ENCODE data around the gene ABCD1.
"Not testable (repeated sequence)": the region's sequence is repeated elsewhere in the genome, so short reads cannot be mapped to it uniquely, and the experiment has no call there.

The ABCD1 gene

GRCh38 chrX:153693216-153694086 is 31.2 kb upstream of the ABCD1 start:
- Histone ChIP-seq H3K4me3 (no peak overlapping the region), H3K9ac (no peak overlapping the region), H3K27ac (no peak overlapping the region), H3K36me3 (peaks cover 26% of the 10 kb centered on the region), H4K20me1 (peaks cover 69% of the 10 kb centered on the region), H3K4me1 (peaks cover 30% of the 10 kb centered on the region), H3K9me3 (peaks cover 16% of the 10 kb centered on the region), H3K27me3 (peaks cover 36% of the 10 kb centered on the region), H3K4me2 (peak overlapping the region; percentile 49; the same call in 1 of the 2 replicates)
- TF ChIP-seq Cebpa-rat (IDR thresholded peaks at IDR 0.05): no peak

GRCh38 chrX:153694256-153694655 is 30.4 kb upstream of the ABCD1 start:
- H3K27ac ChIP-seq, H3K9ac ChIP-seq, H3K4me2 ChIP-seq, H3K4me3 ChIP-seq: not testable (repeated sequence)
- Histone ChIP-seq H3K9me3 (peaks cover 16% of the 10 kb centered on the region), H3K4me1 (peaks cover 30% of the 10 kb centered on the region), H3K27me3 (peaks cover 39% of the 10 kb centered on the region), H4K20me1 (peaks cover 77% of the 10 kb centered on the region), H3K36me3 (peaks cover 34% of the 10 kb centered on the region)

DNA sequence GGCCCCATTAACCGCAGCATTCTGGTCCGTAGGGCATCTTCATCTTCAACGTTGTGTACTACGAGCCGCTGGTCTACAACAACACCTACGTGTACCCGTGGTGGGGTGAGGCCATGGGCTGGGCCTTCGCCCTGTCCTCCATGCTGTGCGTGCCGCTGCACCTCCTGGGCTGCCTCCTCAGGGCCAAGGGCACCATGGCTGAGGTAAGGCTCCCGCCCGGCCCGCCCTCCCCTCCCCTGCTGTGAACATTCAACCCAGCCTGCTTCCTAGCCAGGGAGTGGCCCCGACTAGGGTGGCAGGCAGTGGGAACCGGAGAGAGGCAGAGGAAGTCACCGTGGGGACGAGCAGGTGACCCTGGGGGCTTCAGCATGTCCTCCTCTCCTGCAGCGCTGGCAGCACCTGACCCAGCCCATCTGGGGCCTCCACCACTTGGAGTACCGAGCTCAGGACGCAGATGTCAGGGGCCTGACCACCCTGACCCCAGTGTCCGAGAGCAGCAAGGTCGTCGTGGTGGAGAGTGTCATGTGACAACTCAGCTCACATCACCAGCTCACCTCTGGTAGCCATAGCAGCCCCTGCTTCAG is 29.9 kb upstream of the ABCD1 start:
- Histone ChIP-seq H4K20me1 (peaks cover 78% of the 10 kb centered on the region), H3K4me1 (peaks cover 29% of the 10 kb centered on the region), H3K36me3 (peaks cover 39% of the 10 kb centered on the region), H3K9ac (no peak overlapping the region), H3K9me3 (peaks cover 12% of the 10 kb centered on the region), H3K4me2 (no peak overlapping the region), H3K27me3 (peaks cover 40% of the 10 kb centered on the region), H3K27ac (no peak overlapping the region), H3K4me3 (no peak overlapping the region)
- TF ChIP-seq Cebpa-rat (IDR thresholded peaks at IDR 0.05): no peak

- peaks cover 33% of the 10 kb centered on the region for H3K4me1 ChIP-seq
- no peak for TF ChIP-seq Cebpa-rat (IDR thresholded peaks at IDR 0.05)
- H3K9me3 ChIP-seq: no peaks in the 10 kb centered on the region
- peaks cover 83% of the 10 kb centered on the region for H4K20me1 ChIP-seq
- H3K9ac ChIP-seq: no peak overlapping the region
- no peak overlapping the region for H3K4me2 ChIP-seq
- H3K27me3 ChIP-seq: peaks cover 49% of the 10 kb centered on the region
- H3K27ac ChIP-seq: no peak overlapping the region
- peaks cover 50% of the 10 kb centered on the region for H3K36me3 ChIP-seq
- no peak overlapping the region for H3K4me3 ChIP-seq
Measured at GRCh38 chrX:153696100-153696499, 28.6 kb upstream of the ABCD1 start.

GRCh38 chrX:153696538-153696937 is 28.1 kb upstream of the ABCD1 start:
- not testable (repeated sequence) for H3K9me3 ChIP-seq, H3K4me2 ChIP-seq, H3K4me3 ChIP-seq, H3K9ac ChIP-seq, H3K27ac ChIP-seq
- Histone ChIP-seq H3K4me1 (peaks cover 37% of the 10 kb centered on the region), H3K36me3 (peaks cover 54% of the 10 kb centered on the region), H3K27me3 (peaks cover 53% of the 10 kb centered on the region), H4K20me1 (peaks cover 83% of the 10 kb centered on the region)

DNA sequence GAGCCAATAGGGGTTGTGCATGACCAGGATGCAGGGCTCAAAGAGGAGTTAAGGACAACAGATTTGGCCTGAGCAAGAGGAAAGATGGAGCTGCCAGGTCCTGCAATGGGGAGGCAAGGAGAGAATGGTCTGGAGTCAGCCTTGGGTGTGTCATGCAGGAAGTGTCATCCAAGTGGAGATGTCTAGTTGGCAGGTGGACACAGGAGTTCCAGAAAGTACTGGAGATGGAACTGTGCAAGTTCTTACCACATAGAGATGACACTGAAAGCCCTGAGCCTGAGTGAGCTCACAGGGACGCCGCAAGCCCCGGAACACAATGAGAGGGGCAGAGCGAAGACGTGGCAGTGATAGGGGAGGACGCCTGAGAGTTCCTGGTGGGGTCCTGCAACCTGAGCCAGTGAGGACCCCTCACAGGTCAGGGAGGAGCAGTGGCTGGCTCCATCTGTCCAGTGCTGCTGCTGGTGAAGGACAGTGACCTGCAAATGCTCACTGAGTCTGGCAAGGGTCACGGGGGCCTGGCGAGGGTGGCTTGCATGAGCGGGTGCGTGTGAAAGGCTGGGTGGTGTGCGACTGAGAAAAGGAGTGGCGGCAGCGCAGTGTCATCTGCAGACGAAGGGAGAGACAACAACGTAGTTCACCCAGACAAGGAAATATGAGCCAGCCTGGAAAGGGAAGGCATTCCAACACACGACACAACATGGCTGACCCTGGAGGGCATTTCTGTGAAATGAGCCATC is 27.5 kb upstream of the ABCD1 start:
- not testable (repeated sequence) for H3K9ac ChIP-seq, H3K4me3 ChIP-seq, H3K9me3 ChIP-seq, H3K27ac ChIP-seq, H3K4me2 ChIP-seq
- H4K20me1 ChIP-seq: peaks cover 83% of the 10 kb centered on the region
- peaks cover 59% of the 10 kb centered on the region for H3K36me3 ChIP-seq
- peaks cover 59% of the 10 kb centered on the region for H3K27me3 ChIP-seq
- peaks cover 34% of the 10 kb centered on the region for H3K4me1 ChIP-seq

DNA sequence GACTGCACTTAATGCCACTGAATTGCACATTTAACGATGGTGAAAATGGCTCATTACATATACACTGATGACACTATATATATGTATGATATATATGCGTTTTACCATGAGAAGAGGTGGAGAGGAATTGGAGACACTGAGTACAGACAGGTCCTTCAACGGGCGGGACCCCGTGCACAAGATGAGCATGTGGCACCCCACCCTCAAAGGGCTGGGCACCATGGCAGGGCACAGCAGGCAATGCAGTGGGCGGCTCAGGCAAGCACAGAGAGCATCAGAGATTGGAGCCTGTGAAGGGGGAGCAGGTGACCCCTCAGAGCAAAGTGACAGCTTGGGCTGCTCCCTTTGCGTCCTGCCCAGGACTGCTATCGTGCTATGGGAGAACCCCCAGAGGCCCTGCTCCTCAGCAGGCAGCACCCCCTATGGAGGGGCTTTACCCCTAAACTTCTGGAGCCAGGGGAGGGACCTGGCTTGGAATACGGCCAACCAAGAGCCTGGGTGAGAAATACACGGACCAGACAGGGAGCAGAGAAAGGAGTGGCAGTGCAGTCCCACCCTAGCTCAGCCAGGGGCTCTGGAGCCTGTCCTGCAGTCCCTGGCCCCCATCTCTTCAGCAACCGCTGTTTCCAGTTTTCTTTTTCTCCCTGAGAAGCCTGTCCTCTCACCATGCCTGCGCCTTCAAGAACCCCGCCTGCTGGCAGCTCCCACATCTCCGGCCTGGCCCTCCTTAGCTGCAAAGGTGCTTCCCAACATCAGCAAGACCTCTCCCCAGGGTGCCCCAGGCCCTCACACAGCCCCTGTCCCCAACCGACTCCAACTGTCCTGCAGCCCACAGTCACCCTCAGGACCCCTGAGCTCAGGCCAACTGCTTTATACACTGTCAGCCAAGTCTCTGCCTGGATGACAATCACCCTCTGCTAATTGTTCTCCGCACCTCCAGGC is 26.5 kb upstream of the ABCD1 start:
- H4K20me1 ChIP-seq: peaks cover 83% of the 10 kb centered on the region
- H3K4me1 ChIP-seq: peaks cover 23% of the 10 kb centered on the region
- H3K27ac ChIP-seq: no peak overlapping the region
- peaks cover 70% of the 10 kb centered on the region for H3K27me3 ChIP-seq
- H3K9me3 ChIP-seq: no peaks in the 10 kb centered on the region
- peaks cover 70% of the 10 kb centered on the region for H3K36me3 ChIP-seq
- TF ChIP-seq Cebpa-rat (IDR thresholded peaks at IDR 0.05): no peak
- H3K9ac ChIP-seq: no peak overlapping the region
- H3K4me2 ChIP-seq: no peak overlapping the region
- no peak overlapping the region for H3K4me3 ChIP-seq

- H3K9ac ChIP-seq, H3K4me2 ChIP-seq, H3K4me3 ChIP-seq, H3K9me3 ChIP-seq, H3K27ac ChIP-seq: not testable (repeated sequence)
- H3K27me3 ChIP-seq: peaks cover 81% of the 10 kb centered on the region
- H3K36me3 ChIP-seq: peaks cover 81% of the 10 kb centered on the region
- H4K20me1 ChIP-seq: peaks cover 89% of the 10 kb centered on the region
- H3K4me1 ChIP-seq: peaks cover 19% of the 10 kb centered on the region
Measured at GRCh38 chrX:153699210-153699783, 25.4 kb upstream of the ABCD1 start.

- not testable (repeated sequence) for H3K4me3 ChIP-seq, H3K9me3 ChIP-seq, H3K9ac ChIP-seq, H3K27ac ChIP-seq
- Histone ChIP-seq H4K20me1 (peaks cover 94% of the 10 kb centered on the region), H3K4me1 (peaks cover 19% of the 10 kb centered on the region), H3K4me2 (peak overlapping the region; percentile 55; the same call in 1 of the 2 replicates), H3K27me3 (peaks cover 85% of the 10 kb centered on the region), H3K36me3 (peaks cover 86% of the 10 kb centered on the region)
Measured at GRCh38 chrX:153699784-153700371, 24.8 kb upstream of the ABCD1 start.

Measured in BLaER1 (cell line).